ENCODE measurements around the gene ACOT4.
"Not testable (repeated sequence)": the region's sequence is repeated elsewhere in the genome, so short reads cannot be mapped to it uniquely, and the experiment has no call there.

The ACOT4 gene

DNA sequence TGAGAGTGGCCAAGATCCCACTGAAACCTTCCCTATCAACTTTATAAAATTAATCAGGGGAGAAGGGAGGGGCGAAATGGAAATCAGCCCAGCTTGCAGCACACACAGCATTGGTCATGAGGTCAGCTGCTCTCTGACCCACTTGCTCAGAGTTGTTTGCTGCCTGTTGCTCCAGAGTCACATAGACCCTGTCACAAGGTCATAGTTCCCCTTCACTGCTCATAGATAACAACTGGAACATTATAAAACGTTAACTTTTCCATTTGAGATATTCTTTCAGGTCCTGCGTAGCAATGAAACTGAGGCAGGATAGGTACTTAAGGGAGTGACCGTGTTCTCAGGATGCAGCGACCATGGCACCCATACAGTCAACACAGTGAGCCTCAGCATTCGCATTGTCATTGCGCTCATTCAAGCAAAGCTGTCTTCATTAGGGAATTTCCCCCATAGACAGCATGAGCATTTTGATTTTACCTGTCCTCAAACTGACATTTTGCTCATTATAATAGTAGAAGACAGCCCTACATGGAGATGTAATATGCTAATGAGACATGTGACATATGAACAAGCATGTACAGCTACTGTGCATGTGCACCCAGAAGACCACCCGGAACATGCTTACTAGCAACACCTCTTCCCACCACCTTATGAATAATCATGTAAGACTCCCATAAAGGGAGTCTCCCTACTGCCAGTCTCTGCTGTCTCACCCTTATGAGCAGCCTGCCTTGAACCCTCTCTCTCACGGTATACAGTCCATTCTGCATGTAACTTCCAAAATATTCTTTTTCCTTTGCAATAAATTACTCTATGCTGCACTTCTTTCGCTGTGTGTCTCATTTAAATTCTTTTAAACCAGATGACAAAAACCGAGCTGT is 9.3 kb upstream of the ACOT4 start:
- not testable (repeated sequence) for DNase-seq

- no peak for DNase-seq
These were observed 3.0 kb upstream of the ACOT4 start for GRCh38 chr14:73588695-73589094.

DNA sequence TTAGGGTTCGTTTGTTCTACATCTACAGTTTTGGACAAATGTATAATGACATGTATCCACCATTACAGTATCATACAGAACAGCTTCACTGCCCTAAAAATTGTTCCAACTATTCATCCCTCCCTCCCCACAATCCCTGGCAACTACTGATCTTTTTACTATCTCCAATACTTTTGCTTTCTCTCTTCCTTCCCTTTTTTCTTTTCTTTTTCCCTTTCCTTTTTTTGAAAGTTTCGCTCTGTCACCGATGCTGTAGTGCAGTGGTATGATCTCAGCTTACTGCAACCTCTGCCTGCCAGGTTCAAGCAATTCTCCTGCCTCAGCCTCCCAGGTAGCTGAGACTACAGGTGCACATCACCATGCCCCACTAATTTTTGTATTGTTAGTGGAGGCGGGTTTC is 2.6 kb upstream of the ACOT4 start:
- no peak for DNase-seq

DNA sequence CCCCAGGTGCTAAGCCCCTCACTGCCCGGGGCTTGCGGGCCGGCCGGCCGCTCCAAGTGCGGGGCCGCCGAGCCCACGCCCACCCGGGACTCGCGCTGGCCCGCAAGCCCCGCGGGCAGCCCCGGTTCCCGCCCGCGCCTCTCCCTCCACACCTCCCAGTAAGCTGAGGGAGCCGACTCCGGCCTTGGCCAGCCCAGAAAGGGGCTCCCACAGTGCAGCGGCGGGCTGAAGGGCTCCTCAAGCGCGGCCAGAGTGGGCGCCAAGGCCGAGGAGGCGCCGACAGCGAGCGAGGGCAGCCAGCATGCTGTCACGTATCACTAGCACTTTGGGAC is 1.0 kb upstream of the ACOT4 start:
- not testable (repeated sequence) for DNase-seq

GRCh38 chr14:73594491-73594890 is 2.8 kb downstream of the ACOT4 start:
- no peak for DNase-seq

DNA sequence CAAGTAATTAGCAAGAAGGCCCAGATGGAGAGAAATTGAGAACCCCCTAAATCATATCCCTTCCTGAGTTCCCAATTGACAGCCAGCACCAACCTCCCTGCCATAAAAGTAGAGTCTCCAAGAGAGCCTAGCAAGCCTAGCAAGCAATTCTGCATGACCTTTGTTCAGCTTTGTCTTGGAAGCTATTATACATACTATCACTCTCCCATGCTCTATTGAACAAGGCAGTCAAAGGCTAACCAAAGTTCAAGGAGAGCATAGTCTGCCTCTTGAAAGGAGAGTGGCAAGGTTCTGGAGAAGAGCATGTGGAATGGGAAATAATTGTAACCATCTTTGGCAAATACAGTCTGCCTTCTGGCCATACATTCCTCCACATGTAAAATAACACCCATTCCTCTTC is 7.8 kb downstream of the ACOT4 start:
- no peak for DNase-seq

- DNase-seq, result no peak
These were observed 11.3 kb downstream of the ACOT4 start for GRCh38 chr14:73602994-73603393.

- no peak for DNase-seq
These were observed 14.6 kb downstream of the ACOT4 start for GRCh38 chr14:73606271-73606670.

GRCh38 chr14:73607241-73607640 is 15.6 kb downstream of the ACOT4 start:
- no peak for DNase-seq

- no peak for DNase-seq
These were observed 19.0 kb downstream of the ACOT4 start for GRCh38 chr14:73610687-73611086.

DNA sequence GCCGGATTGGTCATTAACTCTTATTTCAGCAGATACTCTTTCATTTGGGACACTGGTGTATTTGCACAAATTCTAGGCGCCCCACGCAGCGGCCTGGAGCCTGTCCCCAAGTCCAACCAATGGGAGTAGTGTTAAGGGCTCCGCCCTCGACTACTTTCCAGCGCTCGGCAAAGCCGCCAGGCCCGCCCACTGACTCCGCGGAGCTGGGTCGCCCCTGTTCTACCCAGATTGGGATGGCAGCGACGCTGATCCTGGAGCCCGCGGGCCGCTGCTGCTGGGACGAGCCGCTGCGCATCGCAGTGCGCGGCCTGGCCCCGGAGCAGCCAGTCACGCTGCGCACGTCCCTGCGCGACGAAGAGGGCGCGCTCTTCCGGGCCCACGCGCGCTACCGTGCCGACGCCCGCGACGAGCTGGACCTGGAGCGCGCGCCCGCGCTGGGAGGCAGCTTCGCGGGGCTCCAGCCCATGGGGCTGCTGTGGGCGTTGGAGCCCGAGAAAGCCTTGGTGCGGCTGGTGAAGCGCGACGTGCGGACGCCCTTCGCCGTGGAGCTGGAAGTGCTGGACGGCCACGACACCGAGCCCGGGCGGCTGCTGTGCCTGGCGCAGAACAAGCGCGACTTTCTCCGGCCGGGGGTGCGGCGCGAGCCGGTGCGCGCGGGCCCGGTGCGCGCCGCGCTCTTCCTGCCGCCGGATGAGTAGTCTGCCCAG is 20.8 kb downstream of the ACOT4 start, which contains the start of gene ACOT6:
TSS of gene ACOT6 (plus strand) at position 179 of the 707 bp plus-strand sequence. CDS start at position 234, 55 bp downstream.
- DNase-seq, result no peak

GRCh38 chr14:73613046-73613383 is 21.3 kb downstream of the ACOT4 start:
- DNase-seq, result no peak

DNA sequence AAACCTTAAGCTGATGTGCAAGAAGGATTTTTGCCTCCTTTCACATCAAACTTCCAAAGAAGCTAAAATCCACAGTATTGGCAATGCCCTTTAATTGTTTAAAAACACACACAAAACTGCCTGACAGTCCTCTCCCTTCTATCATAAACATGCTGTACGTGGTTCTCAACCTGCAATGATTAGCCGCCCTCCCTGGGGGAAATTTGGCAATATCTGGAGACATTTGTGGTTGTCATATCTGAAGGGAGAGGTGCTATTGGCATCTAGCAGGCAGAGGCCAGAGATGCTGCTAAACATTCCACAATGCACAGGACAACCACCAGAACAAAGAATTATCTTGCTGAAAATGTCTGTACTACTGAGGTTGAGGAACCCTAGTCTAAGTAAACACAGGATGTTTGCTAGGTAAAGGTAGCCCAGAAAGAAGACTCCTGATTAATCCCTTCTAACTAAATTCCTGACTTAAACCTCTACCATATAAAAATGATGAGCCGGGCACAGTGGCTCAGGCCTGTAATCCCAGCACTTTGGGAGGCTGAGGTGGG is 21.8 kb downstream of the ACOT4 start:
- DNase-seq, result no peak

DNA sequence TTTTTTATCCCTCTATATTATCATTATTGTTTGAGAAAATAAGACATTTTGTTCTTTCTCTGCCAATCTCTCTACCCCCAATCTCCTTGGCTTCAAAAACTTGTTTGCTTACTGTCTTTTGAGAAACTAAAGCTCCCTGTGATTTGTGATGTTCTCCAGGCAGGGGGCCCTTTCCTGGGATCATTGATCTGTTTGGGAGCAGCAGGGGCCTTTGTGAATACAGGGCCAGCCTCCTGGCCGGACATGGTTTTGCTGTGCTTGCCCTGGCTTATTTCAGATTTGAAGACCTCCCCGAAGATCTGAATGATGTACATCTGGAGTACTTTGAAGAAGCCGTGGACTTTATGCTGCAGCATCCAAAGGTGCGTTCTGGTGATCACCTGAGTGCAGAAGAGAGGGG is 25.2 kb downstream of the ACOT4 start:
- no peak for DNase-seq

DNA sequence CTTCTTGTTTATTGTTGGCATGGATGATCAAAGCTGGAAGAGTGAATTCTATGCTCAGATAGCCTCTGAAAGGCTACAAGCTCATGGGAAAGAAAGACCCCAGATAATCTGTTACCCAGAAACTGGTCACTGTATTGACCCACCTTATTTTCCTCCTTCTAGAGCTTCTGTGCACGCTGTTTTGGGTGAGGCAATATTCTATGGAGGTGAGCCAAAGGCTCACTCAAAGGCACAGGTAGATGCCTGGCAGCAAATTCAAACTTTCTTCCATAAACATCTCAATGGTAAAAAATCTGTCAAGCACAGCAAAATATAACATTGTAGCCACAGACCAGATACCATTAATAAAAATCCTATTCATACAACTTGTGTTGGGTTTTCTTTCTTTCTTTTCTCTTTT is 27.9 kb downstream of the ACOT4 start:
- DNase-seq, result no peak

GRCh38 chr14:73620268-73620667 is 28.6 kb downstream of the ACOT4 start:
- no peak for DNase-seq

GRCh38 chr14:73623504-73624054 is 31.9 kb downstream of the ACOT4 start:
- DNase-seq, result no peak

DNA sequence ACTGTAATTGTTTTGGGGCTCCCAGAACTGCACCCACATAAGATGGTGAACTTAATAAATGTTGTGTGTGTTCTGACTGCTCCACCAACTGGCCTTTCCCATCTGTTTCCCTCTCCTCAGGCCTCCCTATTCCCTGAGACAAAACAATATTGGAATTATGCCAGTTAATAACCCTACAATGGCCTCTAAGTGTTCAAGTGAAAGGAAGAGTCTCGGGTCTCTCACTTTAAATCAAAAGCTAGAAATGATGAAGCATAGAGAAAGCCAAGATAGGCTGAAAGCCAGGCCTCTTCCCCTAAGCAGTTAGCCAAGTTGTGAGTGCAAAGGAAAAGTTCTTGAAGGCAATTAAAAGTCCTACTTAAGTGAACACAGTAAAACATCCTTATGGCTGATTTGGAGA is 34.0 kb downstream of the ACOT4 start:
- no peak for DNase-seq

- DNase-seq, result no peak
These were observed 35.5 kb downstream of the ACOT4 start for GRCh38 chr14:73627151-73627558.

DNA sequence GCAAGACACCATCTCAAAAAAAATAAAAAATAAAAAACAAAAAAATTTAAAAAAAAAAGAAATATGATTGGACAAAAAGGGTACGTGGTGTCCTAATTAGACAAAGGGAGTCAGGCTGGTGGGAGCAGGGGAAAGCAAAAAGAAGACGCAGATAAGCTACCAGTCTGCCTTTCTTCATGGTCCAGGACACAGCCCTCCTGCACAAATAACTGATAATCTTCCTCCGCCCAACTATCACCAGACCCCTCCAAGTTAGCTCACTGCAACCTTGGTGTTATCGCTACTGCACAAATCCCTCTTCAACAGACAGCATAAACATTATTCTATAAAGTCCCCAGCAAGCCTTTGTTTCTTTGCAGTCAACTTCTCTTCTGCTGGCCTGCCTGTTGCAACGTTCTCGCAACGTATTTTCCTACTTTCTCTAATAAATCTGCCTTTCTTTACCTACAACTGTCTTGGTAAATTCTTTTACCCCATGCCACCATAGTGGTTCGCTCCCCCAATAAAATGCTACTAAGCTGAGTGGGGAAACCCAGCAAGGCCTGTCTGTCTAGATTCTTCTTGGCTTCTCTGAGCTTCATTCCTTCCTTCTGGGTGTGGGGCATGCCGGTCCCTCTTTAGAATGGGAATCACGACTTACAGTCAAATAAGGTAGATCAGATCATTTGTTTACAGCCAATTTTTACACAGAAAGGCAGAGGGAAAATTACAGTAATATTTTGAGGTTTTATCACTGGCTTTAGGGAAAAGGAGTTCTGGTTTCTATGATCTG is 38.5 kb downstream of the ACOT4 start:
- DNase-seq, result no peak

DNA sequence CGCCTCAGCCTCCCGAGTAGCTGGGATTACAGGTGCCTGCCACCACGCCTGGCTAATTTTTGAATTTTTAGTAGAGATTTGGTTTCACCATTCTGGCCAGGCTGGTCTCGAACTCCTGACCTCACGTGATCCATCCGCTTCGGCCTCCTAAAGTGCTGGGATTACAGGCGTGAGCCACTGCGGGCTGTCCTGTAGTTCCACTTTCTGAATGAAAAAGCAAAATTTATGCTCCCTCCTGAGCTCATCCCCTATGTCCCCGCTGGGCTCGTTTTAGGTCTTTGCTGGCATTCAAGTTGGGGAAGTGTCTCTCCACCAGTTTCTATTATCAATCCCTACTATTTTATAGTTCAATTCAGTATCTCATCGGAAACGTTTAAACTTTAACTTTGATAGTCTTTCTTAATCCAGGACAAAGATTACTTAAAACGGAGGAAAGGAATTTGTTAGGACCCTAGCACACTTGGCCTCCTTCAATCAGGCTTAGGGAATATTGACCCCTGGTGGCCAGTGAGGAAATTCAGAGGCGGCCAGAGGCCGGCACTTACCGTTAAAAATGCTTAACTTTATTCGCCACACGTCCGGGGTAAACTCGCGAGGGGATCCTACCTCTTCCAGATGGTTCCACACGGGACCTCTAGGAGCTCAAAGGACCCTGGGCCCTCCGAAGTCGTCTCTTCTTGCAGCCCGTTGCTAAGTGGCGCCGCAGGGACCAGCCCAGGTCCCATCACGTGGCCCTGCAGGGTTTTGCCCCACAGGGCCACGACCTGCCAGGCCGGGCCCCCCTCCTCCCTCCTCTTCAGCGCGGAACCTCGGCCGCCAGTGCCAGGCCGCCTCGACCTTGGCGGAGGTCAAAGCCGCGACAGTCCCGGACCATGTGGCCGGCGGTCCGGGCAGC is 41.7 kb downstream of the ACOT4 start:
- DNase-seq, result no peak
